GM23338 (cell line): ENCODE data around the gene CD69.

Experiments used
- CTCF ChIP-seq, 2 experiments: fragments of 200-600 bp in 1 of 2; sonication (generic) in 1 of 2; conservative IDR thresholded peaks; 2 replicates each; pipeline versions ENCODE4 v1.5.1 to v1.6.1; 2016 to 2017; ENCODE audit warnings: antibody characterized with exemption in 2 of 2, low read depth in 2 of 2, mild to moderate bottlenecking in 2 of 2, moderate library complexity in 1 of 2
- POLR2AphosphoS5 ChIP-seq: IDR thresholded peaks from 2 replicates; pipeline ENCODE4 v1.6.1; 2016; ENCODE audit warnings: antibody characterized with exemption, low read depth
- REST ChIP-seq: IDR thresholded peaks from one replicate; pipeline ENCODE4 v1.6.1; 2018; ENCODE audit warnings: antibody characterized with exemption; ENCODE audit not compliant: unreplicated experiment

GRCh38 chr12:9755567-9755966, 5.1 kb downstream of the CD69 start:
- TF ChIP-seq CTCF (conservative IDR thresholded peaks at IDR 0.05; ENCODE audit: low read depth in 2 of 2) (no peak), POLR2AphosphoS5 (no peak), REST (no peak)
